NCI-H345 treated with DMSO at 0.1 percent for 48 hours (cell line): ENCODE data around the gene SAMD1.
A peak's percentile ranks its signal among the peaks of the same experiment; 100 is the strongest.

Source experiments
- DNase-seq: peaks from one replicate; lab custom pipeline; 2025; ENCODE audit not compliant: unreplicated experiment; lab: John Stamatoyannopoulos, UW

Gene SAMD1

DNA sequence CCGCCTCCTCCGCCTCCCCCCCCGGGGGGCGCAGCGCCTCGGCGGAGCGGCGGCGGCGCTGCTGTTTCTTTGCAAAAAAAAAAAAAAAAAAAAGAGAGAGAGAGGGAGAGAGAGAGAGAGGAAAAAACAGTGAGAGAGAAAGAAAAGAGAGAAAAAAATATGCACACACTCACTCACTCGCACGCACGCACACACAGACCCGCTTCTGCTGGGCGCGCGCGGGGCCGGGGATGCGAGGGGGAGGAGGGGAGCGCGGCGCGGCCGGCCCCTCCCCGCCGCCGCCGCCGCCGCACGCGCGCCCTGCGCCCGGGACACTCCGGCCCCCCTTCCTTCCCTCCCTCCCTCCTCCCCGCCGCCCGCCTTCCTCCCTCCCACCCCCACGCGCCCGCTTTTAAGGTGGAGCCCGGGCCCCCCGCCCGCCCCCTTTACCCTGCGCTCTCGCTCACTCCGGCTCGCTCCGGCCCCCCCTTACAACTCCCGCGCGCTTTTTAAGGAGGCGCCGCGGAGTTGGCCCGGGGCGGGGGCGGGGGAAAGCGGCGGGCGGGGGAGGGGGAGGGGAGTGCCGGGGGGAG lies at the start of gene SAMD1:
SAMD1 (minus strand) TSS at position 243 of the 572 bp plus-strand sequence.
- no peak for DNase-seq

DNA sequence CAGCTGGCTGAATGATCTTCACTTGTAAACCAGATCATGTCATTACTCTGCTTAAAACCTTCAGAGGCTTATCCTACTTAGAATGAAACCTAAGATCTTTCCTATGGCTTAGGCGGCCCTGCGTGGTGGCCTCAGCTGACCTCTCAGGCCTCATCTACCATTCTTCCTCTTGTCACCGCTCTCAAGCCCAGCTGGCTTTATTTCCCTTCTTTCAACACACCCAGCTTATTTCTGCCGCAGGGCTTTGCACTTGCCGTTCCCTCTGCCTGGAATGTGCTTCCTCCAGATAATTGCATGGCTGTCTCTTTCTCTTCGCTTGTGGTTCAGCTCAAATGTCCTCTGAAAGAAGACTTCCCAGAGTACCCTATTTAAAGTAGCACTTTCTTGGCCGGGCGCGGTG lies 49.4 kb upstream of the SAMD1 start:
- DNase-seq: no peak

DNA sequence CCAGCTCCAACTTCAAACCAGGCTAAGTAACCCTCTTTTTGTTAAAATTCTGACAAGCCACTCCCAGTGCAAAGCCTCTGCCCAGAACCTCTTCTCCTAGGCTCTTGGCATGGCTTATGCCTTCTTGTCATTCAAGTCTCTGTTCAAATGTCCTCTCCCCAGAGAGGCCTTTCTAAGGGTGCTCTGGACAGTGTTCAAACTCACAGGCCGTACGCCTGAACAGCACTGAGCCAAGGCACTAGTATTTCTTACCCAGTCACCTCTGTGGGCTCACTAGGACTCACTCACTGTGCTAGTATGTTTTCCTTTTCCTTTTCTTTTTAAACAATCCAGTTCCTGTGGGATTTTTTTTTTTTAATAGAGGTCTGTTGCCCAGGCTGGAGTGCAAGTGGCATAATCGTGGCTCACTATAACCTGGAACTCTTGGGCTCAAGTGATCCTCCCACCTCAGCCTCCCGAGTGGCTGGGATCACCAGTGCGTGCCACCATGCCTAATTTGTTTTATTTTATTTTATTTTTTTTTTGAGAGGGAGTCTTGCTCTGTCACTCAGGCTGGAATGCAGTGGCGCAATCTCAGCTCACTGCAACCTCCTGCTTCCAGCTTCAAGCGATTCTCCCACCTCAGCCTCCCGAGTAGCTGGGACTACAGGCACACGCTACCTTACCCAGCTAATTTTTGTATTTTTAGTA lies 48.2 kb upstream of the SAMD1 start:
- DNase-seq: no peak

DNA sequence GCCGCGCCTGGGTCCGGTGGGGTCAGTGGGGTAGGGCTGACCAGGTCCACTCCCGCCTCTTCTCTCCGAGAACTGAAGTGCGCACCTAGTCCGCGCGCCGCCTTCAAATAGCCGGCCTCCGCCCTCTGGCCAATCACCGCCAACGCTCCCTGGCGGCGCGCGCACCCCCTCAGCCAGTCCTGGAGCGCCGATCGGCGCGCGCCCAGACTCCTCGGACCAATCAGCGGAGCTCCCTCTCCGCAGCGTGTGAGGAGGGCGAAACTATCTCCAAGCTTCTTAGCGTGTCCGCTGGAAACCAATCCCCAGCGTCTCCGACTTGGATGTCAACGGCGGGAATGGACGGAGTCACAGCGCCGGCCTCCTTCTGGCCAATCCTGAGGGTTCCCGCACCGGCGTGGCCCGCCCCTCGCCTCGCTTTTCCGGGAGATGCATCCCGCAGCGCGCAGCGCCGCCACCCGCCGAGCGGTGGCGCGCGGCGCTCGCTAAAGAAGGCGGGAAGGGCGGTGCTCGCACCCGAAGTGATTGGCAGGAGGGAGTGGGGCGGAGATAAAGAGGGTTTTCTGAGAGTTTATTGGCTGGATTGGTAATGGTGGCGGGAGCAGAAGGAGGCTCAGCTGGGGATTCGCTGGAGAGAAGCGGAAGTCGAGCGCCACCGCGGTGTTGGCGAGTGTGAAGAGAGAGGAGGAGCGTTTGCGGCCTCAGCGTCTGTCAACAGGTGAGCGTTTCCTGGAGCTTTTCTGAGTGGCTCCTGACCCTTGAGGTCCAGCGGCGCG lies 46.1 kb upstream of the SAMD1 start, which contains the start of gene ASF1B:
ASF1B (minus strand) TSS at position 81 of the 773 bp plus-strand sequence. CDS start 133 bp downstream, outside the sequence.
- peak; percentile 93 for DNase-seq

DNA sequence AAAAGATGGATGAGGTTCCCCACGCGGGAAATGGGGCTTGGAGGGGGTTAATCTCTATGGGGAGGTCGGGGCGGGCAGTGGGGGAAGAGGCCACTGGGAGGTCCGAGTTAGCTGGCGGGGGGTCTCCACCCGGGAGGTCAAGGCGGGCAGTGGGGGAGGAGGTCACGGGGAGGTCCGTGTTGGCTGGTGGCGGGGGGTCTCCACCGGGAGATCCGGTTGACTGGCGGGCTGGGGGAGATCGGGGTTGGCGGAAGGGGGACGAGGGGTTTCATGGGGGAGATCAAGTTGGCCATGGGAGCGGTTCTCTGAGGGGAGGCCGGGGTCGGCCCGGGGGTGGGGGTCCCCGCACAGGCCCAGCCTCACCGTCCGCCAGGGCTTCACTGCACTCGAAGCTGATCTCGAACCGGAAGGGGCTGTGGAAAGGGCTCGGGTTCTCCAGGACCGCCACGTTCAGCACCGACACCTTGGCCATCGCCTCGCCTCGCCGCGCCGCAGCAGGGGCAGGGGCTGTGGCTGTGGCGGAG lies 45.5 kb upstream of the SAMD1 start:
- no peak for DNase-seq

DNA sequence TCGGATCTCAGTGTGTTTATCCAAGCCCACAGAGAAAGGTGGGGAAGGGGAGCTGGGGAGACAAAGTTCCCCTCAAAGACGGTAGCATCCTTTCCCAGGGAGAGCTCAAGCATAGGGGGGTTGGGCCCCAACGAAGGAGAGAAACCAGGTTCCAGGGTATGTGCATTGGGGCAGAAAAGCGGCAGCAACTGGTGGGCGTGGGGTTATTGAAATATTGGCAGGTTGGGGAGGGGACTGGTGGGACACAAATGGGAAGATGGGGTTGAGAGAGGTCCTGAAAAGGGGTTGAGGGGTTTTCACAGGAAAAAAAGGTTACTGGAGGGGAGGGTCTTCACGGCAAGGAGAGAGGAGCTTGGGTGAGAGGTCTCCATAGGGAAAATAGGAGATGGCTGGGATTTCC lies 44.8 kb upstream of the SAMD1 start:
- DNase-seq: no peak

DNA sequence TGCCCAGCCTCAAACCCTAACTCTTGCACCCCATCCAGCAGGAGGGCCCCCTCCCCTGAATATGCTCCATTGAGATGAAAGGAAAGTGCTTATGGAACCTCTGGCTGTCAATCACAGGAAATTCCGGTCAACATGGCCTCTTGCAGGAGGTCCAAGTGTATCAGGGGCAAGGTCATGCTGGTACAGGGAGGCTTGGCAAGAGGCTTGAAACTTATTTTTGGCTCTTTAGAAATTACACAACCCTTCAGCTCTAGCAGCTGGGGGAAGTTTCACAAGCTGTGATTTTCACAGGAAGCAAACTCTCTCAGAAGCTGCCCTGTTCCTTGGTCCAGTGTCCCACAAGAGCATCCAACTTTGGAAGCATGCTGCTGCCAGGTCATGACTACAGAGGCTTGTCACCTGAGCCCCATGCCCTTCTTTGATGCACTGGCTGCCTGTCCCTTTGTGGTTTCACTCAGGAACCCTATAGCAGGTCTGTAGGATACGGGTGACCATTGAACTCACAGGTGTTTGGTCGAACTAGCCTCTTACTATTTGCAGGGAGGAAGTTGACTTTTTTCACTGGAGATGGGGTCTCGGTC lies 37.5 kb upstream of the SAMD1 start:
- DNase-seq: no peak

DNA sequence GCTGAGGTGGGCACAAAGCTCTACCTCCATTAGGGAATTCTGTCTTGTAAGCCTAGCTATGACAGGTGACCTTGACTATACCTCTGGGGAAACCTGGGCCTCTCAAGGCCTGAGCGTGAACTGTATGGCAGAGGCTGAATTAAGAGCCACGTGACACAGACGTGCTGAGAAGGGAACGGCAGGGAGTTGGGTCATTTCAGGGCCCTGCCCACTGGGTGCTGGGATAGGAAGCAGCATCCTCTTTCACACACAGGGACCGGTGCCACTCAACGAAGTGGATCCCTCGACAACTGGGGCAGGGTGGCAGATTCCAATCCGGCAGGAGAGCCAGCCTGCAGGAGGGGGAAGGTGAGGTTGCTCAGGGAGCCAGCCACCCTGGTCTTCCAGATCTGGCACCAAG lies 36.6 kb upstream of the SAMD1 start:
- DNase-seq: no peak

DNA sequence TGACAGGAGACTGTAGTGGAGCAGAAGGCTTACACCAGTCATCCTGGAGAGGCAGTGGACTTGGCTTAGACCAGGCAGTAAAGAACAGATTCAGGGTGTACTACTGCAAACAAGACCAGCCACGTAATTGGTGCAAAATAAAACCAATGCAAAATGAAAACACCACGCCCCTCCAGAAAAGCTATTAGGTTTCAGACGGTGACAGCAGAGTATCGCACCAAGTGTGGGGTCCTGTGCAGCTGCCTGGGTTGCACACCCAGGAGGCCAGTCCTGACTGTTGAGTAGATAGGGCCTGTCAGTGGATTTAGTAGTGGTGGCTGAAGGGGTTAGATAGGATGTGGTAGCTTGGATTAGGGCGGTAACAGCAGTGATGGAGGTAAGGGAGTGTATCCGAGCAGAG lies 32.4 kb upstream of the SAMD1 start:
- DNase-seq: no peak

DNA sequence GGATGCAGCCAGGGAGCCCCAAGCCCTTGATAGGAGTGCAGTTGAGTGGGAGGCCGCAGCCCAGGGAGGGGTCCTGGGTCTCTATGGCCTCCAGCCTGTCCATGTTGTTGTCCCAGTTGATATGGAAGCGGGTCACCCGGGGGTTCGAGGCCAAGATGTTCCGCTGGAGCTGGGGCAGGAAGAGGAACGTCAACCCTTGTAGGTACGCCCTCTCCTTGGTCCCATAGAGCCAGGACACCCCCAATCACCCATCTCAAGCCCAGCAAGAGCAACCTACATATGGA lies 29.9 kb upstream of the SAMD1 start:
- no peak for DNase-seq

DNA sequence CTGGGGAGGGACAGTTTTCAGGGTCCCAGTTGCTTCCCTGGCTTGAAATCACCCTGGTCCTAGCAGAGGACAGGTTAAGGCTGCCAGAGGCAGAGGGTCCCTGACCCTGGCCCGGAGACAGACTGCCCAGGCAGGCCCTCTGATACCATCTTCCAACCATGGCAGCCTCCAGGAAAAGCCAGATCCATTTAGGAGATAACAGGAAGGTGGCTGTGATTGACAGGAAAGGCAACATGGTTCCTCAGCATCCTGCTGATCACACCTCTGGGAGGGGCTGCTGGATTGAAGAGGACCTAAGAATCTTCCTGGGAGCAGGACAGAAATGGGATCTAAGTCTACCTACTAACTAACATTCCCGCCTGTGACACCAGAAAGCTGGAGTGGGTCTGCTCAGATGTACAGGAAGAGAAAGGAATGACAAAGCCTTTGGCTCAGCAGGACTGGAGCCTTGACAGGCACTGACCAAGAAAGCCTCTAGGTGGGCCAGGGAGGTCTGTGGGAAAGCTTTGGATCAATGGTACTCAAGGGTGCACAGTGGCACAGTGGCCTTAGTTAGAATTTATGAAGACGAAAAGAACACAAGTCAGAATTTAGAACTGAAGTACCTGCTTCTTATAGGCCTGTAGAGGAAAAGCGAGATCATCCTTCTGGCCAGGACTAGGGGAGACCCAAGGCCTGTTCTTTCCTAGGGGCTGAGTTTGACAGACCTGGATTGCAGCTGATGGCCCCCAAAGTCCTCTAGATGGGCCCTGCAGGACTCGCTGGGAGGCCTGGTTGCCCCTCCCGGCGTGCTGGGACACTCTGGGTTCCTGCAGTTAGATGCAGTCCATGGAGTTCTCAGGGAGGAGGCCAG lies 29.3 kb upstream of the SAMD1 start:
- no peak for DNase-seq

DNA sequence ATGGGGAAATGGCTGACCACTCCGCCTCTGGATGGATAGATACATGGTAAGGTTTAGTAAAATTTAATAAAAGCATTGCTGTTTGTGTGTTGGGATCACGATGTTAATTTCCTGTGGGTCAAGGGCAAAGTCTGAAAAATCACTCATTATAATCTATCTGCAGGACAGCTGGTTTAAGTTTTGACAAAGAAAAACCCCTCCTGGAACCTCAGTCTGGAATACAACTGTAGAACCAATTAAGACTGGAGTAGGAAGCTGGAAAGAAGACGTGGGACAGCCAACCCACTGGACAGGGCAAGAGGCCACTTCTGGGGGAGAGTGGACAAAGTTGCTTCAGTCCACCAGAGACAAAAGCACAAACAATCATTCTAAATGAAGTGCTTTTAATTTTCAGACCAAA lies 28.6 kb upstream of the SAMD1 start:
- DNase-seq: no peak

DNA sequence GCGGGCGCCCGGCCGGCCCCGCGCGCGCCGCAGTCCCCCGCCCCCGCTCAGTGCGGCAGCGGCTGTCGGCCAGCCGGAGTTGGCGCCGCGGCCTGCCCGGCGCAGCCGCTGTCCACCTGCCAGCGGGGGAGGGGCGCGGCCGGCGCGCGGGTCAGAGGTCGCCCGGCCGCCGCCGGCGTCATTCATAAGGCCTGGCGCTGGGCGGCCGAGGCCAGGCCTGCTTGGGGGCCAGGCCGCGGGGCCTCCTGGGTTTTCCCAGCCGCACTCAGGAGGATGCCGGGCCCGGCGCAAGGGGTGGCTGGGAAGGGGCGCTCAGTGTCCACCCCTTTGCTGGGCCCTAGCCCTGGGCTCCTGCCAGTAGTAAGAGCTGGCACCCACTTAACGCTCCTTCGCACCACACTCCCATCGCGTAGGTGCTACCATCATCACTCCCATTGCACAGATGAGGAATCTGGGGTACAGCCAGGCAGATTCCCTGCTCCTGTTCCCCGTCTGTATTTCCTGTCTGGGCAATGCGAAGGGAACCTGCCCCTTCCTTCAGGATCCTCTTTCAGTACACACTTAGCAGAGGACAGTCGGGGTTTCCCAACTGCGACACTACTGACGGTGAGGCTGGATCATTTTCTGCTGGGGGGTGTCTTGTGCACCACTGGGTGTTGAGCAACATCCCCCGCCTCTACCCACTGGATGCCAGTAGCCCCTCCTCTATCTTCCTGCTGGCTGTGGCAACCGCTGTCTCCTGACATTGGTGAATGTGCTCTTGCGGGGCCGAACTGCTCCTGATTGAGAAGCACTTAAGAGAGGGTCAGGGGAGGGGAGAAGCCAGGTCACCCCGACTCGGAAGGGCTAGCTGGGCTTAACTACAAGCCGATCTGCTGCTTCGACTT lies 27.9 kb upstream of the SAMD1 start:
- no peak for DNase-seq

DNA sequence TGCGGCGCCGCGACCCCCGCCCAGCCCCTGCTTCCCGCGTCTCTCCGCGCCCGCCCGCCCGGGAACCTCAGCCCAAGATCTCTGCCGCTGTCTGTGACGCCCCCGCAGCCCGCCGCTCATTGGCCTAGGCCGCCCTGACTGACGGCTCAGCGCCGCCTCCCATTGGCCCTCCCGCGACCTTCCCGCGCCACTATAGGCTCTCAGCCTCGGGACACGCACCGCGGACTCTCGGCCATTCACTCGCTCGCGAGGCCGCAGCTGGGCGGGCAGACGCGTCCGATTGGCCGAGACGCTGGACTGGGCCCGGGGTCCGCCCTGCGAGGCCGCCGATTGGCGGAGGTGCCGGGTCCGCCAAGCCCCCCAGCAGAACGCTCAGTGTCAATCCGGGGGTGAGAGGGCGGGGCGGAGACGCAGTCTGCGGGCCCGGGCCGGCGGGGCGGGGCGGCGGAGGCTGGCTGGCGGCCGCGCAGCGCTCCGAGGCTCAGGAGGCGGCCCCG lies 27.2 kb upstream of the SAMD1 start, which contains the start of gene PRKACA:
PRKACA (minus strand) TSS at position 95 of the 497 bp plus-strand sequence. CDS start 215 bp downstream, outside the sequence.
- peak; percentile 89 for DNase-seq

DNA sequence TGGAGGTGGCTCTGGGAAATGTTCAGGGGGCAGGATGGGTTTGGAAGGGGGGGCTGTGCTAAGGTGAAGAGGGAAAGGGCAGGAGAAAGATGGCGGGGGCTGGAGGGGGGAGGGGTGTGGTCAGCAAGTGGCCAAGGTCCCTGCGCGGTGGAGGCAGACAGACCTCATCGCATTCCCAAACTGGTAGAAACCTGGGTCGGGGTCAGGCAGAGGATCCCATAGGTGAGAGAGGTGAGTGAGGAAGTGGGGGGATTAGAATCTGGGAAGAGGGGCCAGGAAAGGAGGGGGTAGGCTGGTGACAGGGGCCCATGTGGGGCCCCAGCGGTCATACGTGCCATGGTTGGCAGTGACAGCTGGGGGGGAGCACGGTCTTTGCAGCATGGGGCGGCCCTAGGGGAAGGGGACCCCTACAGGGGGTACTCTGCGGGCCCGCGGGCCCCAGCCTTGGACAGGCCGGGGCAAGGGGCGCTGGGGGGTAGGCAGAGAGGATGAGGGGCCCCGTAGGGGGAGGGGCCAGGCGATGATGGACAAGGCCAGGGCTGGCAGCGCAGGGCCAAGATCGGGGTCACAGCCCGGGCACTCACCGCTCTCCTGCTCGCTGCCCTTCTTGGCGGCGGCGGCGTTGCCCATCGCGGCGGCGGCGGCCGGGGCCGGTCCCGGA lies 26.5 kb upstream of the SAMD1 start:
- DNase-seq: no peak

DNA sequence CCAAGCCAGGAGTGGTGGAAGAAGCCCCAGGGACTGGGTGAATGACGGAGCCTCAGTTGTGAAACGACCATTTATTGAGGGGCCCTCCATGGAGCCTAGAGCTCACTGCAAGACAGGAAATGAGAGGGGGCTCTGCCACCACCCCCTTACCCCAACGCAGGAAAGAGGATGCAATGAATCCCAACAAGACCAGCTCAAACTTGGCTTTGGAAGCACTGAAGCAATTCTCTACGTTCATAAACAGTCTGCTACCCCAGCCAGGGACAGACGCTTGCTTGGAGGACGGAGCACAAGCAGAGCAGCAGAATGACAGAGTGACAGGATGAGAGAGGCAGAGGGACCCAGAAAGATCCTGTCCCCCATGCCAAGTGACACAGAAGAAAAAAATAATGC lies 26.0 kb upstream of the SAMD1 start:
- no peak for DNase-seq

DNA sequence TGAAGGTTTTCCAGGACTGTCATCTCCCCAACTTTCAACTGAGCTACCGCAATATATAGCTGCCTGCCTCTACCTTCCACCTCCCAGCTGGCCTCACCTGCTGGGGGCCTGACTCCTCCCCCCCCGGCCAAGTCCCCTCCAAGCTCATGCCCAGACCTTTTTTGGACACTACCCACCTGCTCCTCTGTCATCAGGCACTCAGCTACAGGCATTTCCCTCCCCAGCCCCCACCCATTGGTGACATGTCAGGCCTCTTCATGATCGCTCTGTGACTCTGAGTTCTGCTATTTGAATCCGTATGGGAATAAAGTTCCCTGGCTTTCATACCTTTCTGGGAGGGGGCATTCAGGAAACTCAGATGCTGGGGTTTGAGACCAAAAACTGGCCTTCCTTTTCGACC lies 25.2 kb upstream of the SAMD1 start:
- no peak for DNase-seq

DNA sequence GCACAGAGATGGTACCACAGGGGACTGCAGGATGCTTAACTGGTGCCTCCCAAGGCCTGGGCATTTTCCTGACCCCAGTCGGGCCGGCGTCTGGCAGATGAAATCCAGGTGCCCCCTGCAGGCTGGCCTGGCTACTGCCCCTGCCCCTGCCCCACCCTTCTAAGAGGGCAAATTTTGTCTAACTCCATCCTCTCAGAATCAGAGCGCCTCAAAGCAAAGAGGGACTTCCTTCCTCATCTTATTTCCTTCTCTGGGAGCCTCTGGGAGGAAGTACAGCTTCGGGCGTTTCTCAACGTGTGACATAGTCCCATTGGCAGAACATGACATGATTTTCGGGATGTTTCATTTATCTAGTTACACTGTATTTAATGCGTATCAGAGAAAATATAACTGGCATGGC lies 24.3 kb upstream of the SAMD1 start:
- no peak for DNase-seq

DNA sequence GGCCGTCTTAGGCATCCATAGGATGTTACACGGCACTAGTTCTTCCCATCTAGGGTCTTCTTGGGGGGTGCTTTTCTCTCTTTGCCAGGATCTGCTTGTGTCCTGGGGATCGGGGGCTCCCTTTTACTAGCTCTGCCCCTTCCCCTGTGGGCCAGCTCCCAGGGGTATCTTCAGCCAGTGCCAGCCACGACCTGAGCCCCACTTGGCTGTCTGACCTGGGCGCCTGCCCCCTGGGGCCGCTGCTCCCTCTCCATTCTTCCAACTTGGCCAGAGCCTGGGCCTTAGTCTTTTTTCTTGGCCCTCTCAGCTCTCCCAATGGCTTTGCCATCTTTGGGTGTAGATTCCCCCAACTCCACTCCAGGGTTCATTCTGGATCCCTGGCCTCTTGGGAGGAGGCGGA lies 23.9 kb upstream of the SAMD1 start:
- no peak for DNase-seq
